ENCODE measurements around the gene PACRG.

GRCh38 chr6:162866656-162867055 is 138.9 kb downstream of the PACRG start:
- TF ChIP-seq, protein P1, sequence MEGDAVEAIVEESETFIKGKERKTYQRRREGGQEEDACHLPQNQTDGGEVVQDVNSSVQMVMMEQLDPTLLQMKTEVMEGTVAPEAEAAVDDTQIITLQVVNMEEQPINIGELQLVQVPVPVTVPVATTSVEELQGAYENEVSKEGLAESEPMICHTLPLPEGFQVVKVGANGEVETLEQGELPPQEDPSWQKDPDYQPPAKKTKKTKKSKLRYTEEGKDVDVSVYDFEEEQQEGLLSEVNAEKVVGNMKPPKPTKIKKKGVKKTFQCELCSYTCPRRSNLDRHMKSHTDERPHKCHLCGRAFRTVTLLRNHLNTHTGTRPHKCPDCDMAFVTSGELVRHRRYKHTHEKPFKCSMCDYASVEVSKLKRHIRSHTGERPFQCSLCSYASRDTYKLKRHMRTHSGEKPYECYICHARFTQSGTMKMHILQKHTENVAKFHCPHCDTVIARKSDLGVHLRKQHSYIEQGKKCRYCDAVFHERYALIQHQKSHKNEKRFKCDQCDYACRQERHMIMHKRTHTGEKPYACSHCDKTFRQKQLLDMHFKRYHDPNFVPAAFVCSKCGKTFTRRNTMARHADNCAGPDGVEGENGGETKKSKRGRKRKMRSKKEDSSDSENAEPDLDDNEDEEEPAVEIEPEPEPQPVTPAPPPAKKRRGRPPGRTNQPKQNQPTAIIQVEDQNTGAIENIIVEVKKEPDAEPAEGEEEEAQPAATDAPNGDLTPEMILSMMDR (IDR thresholded peaks at IDR 0.05; ENCODE audit: poor library complexity, severe bottlenecking) = no peak
- TF ChIP-seq REST (IDR thresholded peaks at IDR 0.05; ENCODE audit: borderline replicate concordance) (no peak), RAD21 (conservative IDR thresholded peaks at IDR 0.05) (no peak), EP300 (conservative IDR thresholded peaks at IDR 0.05; ENCODE audit: poor library complexity, severe bottlenecking) (no peak), POLR2AphosphoS5 (IDR thresholded peaks at IDR 0.05) (no peak), EZH2 (IDR thresholded peaks at IDR 0.05; ENCODE audit: borderline replicate concordance, insufficient read depth, low read length, poor library complexity, severe bottlenecking) (no peak), TAF1 (IDR thresholded peaks at IDR 0.05; ENCODE audit: low read depth) (no peak), MXI1 (conservative IDR thresholded peaks at IDR 0.05; ENCODE audit: poor library complexity, severe bottlenecking) (no peak), SMC3 (conservative IDR thresholded peaks at IDR 0.05; ENCODE audit: poor library complexity) (no peak)

Data from neural cell (in vitro differentiated cells).